ENCODE data around the gene WFS1.

The WFS1 gene

DNA sequence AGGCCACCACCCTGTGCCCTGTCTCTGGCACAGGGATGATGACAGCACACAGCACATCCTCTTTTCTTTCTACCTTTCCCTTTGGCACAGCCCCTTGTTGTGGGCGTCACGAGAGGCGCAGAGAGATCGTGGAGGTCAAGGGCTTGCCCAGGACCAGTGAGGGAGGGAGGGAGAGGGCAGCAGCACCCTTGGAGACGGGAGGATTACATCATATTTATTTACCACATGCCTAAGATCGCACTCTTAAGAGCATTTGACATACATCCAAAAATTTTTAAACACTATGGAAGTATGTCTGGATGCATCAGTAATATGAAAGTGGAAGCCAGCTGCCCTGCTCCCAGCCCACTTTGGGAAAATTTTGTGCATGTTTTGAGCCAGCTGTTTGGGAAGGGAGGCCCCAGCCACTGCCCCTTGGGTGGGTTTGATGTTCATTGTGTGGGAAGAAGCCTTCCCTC lies 12.7 kb downstream of the WFS1 start:
- DNase-seq = no peak

DNA sequence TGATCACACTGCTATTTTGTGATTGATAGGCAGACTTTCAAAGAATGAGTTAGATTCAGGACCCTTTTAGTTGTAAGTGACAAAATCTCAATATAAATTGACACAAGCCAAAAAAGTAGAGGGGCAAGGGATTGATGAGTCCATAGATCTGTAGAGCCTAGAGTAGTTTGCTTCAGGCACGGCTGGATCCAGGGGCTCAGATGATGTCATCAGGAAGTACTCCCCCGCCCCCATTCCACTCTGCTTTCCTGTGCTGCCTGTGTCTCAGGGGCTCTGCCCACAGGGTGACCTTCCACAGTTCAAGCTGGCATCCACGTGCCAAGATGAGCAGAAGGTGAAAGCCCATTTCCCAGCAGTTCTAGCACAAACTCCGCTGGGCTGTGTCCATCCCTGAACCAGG lies 13.6 kb downstream of the WFS1 start:
- DNase-seq = no peak

DNA sequence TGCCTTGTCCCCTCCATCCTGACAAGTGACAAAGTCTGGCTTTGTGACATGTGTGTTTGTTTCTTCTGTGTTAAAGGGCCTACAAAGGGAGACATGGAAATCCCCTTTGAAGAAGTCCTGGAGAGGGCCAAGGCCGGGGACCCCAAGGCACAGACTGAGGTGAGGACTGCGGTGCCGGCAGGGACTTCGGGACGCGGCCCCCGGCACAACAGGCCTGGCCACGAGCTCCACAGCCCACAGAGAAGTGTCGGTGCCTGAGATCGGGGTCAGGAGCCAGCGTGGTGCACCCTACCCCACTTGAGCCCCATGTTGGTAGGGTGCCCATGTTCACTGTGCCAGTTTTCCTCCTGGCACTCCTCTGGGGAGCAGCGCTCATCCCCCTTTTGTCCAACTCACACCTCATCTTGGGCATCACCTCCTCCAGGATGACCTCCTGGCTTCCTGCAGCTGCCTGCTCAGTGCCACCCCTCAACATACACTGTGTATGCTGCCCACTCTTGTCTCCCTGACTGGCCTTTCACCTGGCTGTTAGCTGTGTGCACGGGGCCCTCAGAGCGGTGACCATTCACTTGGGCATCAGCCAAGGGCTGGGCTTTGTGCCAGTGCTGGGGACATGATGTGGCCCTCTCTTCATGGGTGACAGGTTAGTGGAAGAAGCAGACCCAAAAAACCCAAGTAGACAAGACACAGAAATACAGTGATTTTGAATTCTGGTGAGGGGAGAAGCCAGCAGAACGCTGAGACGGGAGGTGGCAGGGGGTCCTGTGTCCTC lies 17.6 kb downstream of the WFS1 start:
- no peak for DNase-seq

DNA sequence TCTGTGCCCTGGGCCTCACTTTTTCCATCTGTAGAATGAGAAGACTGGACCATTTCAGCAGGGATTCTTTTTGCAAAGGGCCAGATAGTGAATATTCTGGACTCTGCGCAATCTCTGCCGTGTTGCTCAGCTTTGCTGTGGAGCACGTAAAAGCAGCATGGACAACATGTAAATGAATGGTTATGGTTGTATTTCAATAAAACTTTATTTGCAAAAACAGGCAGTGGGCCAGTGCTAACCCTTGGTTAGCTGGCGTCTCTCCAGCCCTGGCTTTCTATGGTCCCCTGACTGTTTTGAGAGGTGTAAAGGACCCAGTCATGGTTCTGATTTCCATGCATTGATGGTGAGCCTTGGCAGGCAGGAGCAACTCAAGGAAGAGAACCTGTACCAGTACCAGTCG lies 18.7 kb downstream of the WFS1 start:
- DNase-seq = no peak

DNA sequence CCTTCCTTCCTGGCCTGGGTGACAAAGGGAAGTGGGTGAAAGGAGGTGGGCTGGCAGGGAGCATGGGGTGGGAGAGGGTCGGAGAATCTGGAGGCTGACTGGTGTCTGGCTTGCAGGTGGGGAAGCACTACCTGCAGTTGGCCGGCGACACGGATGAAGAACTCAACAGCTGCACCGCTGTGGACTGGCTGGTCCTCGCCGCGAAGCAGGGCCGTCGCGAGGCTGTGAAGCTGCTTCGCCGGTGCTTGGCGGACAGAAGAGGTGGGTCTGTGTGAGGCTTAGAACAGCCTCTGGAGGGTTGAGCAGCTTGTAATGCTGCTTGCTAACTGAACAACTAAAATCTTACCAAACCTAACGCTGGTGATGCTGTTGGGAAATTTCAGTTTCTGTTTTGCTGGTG lies 19.2 kb downstream of the WFS1 start:
- no peak for DNase-seq

DNA sequence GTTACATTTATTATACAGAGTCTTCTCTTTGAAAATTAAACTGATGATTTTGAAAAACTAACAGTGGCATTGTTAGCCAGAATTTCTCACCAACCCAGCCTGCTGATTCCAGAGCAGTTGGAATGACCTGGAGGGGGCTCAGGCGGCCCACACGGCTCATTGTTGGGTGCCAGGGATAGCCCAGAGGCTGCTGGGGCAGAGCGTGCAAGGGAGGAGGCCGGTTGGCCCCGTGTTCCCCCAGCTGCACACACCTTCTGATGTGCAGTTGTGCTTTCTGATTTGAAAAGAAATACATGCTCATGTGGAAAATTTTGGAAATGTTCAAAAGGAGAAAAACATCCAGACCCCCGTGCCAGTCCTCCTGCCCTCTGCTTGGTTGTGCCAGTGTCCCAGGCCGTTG lies 20.6 kb downstream of the WFS1 start:
- no peak for DNase-seq

DNA sequence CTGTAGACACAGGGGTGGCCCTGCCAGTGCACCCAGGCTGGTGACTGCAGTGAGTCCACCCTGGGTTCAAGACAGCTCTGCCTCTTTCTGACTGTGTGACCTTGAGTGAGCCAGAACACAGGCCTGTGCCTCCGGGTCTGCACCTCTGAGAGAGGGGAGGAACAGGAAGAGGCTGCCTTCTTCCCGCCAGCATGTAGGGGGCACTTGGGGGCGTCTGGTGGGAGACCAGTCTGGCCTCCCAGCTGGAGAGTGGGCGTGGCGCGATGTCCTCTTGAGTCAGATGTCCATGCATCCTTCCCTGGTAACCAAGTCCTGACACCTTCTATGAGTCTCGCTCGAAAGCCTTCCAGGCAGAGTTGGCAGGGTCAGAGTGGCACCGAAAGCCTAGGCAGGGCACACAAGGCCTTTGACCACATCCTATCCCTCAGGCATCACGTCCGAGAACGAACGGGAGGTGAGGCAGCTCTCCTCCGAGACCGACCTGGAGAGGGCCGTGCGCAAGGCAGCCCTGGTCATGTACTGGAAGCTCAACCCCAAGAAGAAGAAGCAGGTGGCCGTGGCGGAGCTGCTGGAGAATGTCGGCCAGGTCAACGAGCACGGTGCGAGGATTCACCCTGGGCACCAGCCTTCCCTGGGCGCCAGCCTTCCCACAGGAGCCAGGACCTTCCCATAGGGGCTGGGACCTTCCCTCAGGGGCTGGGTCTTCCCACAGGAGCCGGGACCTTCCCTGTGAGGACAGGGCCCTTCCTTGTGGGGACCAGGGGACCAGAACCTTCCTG lies 21.3 kb downstream of the WFS1 start:
- DNase-seq = no peak

DNA sequence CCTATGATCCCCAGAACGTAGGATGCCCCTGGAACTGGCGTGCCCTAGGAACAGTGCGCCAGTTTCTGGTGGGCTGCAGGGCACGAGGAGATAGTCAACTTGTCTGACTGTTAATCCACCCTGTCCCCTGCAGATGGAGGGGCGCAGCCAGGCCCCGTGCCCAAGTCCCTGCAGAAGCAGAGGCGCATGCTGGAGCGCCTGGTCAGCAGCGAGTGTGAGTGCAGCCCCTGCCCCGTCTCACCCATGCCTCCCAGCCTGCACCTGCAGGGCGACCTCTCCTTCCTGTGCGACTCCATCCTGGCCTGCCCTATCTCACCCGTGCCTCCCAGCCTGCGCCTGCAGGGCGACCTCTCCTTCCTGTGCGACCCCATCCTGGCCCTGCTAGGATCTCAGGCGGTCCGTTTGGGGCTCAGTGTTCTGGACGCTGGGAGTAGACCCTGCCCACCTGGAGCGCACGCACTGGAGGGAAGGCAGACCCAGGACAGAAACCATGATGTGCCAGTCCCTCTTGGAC lies 22.2 kb downstream of the WFS1 start:
- DNase-seq = no peak

DNA sequence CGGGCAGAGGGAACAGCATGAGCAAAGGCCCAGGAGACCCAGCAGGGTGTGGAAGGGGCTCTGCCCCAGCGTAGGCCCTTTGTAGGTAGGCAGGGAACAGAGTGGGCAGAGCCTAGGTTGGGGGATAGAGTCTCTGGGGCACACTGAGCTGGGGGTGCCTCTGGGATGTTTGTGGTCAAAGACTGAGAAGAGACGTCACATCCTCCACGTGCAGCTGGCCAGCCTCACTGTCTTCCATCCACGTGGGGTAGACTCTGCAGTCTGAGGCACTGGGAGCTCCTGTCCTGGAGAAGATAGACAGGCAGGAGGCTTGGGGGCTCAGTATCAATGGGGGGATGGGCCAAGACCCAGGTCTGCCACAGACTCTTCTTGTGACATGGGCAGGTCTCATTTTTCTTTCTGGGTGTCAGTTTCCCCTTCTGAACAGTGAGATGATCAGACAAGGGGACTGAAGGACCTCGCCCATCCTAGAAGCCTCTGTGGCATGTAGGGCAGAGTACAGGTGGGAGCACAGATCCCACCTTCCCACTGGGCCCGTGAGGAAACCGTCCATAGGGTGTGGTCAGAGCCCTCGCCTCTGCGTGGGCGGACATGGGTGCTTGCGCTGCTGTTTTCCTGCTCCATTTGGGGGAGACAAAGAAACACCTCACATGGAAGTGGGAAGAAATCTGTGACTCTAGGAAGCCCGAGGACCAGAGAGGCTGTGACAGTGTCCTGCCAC lies 22.9 kb downstream of the WFS1 start:
- no peak for DNase-seq

DNA sequence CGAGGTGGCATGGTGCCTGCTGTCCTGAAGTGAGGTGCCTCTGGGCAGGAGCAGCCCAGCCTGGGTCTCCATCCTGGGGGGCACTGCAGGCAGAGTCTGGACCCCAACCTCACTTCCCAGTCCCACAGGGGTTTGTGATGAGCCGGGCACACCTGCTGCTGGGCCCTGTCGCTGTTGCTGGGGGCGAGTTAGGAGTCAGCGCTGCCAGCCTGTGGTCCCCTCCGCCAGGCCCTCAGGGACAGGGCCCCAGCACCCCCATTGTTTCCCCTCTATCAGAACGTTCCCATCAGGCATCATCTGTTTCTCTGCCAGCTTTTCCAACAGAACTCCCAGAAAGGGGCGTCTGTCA lies 23.4 kb downstream of the WFS1 start:
- no peak for DNase-seq

DNA sequence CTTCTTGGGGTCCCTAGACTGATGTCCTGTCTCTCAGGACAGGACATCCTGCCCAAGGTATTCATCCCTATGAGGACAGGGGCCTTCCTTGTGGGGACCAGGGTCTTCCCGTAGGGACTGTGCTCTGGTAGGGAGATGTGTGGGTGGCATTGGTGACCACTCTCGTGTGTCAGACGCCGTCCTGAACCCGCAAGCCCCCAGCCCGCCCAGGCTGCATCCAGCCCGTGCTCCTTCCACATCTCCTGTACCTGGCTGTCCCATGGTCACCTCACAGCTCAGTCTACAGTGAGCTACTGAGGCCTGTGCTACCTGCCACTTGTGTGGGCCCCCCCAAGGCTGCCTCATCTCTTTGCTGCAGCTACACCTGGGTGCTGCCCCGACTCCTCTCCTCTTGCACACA lies 24.0 kb downstream of the WFS1 start:
- no peak for DNase-seq

DNA sequence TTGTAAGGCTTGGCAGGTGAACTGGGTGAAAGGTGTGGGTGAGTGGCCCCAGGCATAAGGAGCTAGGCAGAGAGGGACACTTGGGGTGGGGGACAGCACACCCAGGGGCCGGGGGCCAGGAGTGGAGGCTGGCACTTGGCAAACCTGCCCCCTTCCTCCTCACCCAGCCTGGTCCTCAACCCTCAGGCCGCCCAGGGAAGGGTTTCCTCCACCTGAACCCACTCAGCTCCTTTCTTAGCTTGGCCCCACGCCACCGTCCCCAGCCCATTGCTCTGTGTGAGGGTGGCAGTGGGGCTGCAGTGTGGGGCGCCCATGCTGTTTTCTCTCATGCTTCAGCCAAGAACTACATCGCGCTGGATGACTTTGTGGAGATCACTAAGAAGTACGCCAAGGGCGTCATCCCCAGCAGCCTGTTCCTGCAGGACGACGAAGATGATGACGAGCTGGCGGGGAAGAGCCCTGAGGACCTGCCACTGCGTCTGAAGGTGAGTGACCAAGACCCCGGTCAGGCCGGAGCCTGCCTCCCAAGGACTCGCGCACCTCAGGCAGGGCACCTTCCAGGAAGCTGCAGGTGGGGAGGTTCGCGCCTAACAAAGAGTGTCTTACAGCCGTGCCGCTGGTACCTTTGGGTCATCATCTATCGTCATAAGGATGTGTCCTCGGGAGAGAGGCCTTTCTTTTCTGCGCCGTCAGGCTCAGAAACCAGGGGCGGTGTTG lies 25.2 kb downstream of the WFS1 start:
- no peak for DNase-seq

DNA sequence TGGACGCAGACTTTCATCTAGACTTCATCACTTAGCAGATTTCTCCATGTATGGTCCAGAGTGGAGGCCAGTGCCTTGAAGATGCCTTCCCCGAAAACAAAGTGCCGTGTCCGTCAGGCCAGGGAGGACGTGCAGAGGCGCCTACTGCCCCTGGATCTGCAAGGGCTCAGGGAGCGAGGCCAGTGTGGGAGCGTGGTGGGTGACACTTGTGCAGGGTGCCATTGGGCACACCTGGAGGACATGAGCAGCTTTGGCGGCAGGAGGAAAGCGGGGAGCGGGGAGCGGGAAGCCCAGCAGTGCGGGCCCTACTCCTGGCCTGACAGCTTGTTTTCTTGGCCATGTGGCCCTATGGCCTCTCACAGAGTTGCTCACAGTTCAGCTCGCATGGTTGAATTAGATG lies 25.8 kb downstream of the WFS1 start:
- DNase-seq = no peak

DNA sequence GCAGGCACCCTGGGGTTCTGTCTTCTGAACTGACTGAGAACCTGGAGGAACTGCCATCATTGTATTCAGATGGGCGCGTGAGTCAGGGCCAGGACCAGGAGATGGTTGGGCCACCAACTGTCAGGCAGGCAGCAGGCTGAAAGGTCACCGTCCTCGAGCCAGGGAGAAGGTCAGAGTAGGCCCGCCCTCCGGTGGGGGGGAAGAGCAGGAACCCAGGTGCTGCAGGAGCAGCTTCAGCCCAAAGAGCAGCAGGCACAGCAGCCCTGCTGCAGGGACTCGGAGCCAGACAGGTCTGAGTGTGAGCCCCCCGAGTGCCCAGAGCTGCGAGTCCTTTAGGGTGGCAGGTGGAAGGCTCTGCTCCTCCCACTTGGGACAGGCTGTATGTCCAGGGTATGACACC lies 26.4 kb downstream of the WFS1 start:
- DNase-seq = no peak

DNA sequence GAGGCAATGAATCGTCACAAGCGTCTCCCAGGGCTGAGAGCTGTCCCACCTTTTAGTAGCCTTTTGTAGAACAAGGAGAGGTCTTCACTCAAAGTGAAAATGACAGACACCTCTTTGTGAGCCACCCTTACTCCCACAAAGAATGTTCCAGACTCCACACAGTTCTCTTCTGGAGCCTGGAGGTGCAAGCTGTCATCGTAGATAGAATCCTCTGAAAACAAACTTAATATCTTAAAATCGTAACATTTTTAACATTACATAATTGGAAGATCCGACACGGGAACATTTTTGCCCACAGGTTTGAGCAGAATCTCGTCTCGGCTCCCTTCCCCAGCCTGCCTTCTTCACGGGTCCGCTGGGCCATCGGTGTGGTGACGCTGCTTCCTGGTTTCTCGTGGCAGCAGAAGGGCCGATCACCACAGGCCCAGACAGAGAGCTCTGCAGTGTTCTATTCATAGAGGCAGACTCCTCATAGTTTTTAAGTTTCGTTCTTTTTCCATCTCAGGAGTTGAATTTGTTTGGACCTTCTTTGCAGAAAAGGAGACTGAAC lies 27.7 kb downstream of the WFS1 start:
- no peak for DNase-seq

DNA sequence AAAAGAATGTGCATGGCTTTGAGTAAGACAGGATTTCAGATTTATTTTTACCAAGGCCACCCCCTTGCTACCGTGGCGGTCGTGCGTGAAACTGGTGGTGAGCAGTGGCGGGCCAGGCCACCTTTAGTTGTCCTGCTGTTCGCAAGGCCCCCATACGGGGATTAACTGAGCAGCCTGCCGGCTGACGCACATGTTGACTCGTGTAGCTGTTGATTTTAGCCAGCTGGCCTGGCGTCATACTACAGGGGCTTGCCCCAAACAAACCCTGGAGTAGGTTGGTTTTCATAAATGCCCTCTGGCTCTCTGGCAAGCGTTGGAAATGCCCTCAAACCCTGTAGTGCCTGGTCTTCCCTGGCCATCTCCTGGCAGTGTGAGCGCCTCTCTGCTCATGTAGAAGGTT lies 28.4 kb downstream of the WFS1 start:
- DNase-seq = no peak

DNA sequence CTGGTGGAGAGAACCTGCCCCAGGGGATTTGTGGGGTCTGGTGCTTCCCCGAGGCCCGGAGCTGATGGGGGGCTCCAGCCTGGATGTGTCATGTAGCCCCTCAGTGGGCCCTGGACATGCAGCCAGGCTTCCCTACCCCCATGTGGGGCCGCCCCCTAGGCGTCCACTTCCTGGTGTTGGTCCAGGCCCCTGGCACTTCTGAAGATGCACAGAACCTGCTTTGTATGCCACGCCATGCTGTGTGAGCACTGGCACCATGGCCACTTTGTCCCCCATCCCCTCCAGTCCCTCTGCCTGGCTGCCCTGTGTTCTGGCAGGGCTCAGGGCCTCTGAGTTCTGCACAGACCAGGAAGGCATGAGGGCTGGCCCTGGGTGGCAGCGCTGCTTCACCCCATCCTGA lies 29.2 kb downstream of the WFS1 start:
- no peak for DNase-seq

DNA sequence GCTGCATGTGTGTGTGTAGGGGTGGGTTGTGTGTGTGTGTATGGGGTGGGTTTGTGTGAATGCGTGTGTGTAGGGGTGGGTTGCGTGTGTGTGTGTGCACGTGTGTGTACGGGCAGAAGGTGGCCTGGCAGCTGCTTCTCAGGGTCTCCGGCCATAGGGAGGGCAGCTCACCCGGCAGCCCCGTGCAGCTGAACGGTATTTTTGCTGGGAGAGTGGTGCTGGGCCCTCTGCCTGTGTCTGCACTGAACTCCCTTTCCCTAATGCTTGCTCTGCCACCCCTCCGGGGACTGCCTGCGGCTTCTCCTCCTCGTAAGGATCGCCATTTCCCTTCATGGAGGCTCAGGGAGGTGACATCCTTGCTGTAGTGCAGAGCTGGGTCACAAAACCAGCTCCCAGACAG lies 30.2 kb downstream of the WFS1 start:
- no peak for DNase-seq

DNA sequence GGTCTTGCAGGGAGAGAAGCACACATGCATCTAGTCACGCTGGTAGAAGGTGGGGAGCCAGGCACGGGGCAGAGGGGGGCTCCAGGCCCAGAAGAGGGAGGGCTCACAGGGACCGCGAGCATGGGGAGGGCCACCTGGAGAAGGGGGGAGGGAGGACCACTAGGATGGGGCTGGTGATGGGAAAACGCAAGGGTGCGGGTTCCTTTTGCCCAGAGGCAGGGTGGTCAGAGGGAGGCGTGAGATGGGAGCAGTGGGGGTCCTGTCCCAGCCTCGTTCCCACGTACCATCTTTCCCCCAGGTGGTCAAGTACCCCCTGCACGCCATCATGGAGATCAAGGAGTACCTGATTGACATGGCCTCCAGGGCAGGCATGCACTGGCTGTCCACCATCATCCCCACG lies 30.7 kb downstream of the WFS1 start:
- no peak for DNase-seq

DNA sequence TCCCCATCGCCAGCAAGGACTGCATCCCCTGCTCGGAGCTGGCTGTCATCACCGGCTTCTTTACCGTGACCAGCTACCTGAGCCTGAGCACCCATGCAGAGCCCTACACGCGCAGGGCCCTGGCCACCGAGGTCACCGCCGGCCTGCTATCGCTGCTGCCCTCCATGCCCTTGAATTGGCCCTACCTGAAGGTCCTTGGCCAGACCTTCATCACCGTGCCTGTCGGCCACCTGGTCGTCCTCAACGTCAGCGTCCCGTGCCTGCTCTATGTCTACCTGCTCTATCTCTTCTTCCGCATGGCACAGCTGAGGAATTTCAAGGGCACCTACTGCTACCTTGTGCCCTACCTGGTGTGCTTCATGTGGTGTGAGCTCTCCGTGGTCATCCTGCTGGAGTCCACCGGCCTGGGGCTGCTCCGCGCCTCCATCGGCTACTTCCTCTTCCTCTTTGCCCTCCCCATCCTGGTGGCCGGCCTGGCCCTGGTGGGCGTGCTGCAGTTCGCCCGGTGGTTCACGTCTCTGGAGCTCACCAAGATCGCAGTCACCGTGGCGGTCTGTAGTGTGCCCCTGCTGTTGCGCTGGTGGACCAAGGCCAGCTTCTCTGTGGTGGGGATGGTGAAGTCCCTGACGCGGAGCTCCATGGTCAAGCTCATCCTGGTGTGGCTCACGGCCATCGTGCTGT lies 31.5 kb downstream of the WFS1 start:
- no peak for DNase-seq

DNA sequence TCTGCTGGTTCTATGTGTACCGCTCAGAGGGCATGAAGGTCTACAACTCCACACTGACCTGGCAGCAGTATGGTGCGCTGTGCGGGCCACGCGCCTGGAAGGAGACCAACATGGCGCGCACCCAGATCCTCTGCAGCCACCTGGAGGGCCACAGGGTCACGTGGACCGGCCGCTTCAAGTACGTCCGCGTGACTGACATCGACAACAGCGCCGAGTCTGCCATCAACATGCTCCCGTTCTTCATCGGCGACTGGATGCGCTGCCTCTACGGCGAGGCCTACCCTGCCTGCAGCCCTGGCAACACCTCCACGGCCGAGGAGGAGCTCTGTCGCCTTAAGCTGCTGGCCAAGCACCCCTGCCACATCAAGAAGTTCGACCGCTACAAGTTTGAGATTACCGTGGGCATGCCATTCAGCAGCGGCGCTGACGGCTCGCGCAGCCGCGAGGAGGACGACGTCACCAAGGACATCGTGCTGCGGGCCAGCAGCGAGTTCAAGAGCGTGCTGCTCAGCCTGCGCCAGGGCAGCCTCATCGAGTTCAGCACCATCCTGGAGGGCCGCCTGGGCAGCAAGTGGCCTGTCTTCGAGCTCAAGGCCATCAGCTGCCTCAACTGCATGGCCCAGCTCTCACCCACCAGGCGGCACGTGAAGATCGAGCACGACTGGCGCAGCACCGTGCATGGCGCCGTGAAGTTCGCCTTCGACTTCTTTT lies 32.2 kb downstream of the WFS1 start:
- no peak for DNase-seq

DNA sequence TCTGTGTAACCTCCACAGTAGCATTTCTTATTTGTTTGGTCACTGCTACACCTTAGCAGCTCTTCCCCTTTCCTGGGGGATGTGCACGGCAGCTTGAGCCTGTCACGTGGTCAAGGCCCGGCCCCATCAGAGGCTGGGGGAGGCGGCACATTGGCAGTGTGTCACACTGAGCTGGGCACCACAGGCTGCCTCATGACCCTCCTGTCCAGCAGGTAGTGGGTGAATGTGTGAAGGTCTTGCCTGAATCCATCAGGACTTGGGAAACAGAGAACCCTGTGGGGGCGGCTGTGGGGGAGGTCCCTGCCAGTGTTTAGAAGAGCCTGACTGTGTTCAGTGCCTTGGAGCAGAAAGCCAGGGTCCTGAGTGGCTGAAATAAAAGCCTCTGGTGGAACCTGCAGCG lies 33.2 kb downstream of the WFS1 start:
- no peak for DNase-seq

All from activated CD4-positive, CD25-positive, alpha-beta regulatory T cell (primary cell).